GM19025 (cell line): ENCODE results near the gene ENTPD2.

Experiments
- ATAC-seq: cut with Tn5 transposase; IDR thresholded peaks from one replicate; pipeline ENCODE4 v1.9.1; 2021; ENCODE audit warnings: mild to moderate bottlenecking, low read depth, moderate library complexity; ENCODE audit not compliant: unreplicated experiment

Gene ENTPD2

GRCh38 chr9:137019891-137020683 lies 33.8 kb downstream of the ENTPD2 start:
- ATAC-seq, result no peak

- no peak for ATAC-seq
Observed at GRCh38 chr9:137018761-137019559, 34.9 kb downstream of the ENTPD2 start.

GRCh38 chr9:137017791-137018497 lies 35.9 kb downstream of the ENTPD2 start:
- no peak for ATAC-seq

- ATAC-seq, result no peak
Observed at GRCh38 chr9:137017071-137017470, 36.8 kb downstream of the ENTPD2 start.

DNA sequence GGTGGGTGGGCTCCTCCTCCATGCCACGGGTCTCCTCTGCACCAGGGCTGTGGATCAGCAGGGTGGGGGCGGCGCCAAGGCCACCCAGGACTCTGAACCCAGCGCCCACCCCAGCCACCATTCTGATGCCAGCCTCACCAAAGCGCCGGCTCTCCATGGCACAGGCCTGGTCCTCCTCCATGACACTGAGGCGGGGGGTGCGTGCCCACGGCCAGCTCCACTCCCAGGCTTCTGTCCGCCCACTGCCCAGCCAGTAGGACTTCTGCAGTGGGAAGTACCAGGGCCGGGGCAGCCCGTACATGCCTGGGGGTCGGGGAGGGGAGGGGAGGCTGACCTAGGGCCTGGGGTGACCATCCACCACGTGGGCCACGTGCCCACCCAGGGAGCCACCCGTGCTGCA lies 37.4 kb downstream of the ENTPD2 start:
- no peak for ATAC-seq

GRCh38 chr9:137015976-137016375 lies 37.9 kb downstream of the ENTPD2 start:
- ATAC-seq, result no peak

DNA sequence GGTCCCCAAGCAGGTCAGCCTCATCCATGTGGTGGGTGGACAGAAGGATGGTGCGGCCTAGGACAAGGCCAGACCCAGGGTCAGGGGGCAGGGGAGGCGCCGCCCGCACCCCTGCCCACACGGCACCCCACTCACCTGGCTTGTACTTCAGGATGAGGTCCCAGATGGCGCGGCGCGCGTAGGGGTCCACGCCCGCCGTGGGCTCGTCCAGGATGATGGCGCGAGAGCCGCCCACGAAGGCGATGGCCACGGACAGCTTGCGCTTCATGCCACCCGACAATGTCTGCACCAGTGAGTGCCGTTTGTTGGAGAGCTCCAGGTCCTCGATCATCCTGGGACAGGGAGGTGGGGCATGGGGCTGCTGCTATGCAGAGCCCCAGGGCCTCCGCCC lies 38.3 kb downstream of the ENTPD2 start:
- ATAC-seq, result no peak

DNA sequence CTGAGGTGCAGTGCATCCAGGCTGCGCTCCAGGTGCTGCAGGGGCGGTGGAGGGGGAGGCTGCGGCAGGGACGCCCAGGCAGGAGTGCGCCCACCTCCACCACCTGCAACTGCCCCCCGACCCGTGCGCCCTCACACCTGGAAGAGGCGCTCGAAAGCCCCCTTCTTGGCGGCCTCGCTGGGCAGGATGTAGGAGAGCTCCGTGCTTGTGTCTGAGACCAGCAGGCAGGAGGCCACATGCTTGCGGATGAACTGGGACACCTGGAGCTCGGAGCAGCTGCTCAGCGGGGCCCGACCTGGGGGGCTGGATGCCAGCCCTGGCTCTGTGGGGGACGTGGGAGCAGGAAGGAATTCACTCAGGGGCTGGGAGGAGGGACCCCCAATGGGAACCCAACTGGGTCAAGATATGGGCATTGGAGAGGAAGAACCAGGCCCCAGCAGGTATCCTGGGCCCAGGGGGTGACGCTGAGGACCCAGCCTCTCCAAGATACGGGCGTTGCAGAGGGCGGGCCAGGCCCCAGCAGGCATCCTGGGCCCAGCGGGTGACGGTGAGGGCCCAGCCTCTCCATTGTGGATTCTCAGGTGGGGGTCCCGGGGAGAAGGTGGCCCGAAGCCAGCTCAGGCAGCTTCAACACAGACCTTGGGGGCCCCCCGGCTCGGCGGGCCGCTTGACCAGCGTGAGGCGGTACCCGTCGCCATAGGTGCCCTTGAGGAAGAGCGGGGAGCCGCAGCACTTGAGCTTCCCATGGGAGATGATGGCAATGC lies 38.9 kb downstream of the ENTPD2 start:
- no peak for ATAC-seq

- no peak for ATAC-seq
Observed at GRCh38 chr9:137014166-137014565, 39.7 kb downstream of the ENTPD2 start.

- no peak for ATAC-seq
Observed at GRCh38 chr9:137013571-137013940, 40.3 kb downstream of the ENTPD2 start.

DNA sequence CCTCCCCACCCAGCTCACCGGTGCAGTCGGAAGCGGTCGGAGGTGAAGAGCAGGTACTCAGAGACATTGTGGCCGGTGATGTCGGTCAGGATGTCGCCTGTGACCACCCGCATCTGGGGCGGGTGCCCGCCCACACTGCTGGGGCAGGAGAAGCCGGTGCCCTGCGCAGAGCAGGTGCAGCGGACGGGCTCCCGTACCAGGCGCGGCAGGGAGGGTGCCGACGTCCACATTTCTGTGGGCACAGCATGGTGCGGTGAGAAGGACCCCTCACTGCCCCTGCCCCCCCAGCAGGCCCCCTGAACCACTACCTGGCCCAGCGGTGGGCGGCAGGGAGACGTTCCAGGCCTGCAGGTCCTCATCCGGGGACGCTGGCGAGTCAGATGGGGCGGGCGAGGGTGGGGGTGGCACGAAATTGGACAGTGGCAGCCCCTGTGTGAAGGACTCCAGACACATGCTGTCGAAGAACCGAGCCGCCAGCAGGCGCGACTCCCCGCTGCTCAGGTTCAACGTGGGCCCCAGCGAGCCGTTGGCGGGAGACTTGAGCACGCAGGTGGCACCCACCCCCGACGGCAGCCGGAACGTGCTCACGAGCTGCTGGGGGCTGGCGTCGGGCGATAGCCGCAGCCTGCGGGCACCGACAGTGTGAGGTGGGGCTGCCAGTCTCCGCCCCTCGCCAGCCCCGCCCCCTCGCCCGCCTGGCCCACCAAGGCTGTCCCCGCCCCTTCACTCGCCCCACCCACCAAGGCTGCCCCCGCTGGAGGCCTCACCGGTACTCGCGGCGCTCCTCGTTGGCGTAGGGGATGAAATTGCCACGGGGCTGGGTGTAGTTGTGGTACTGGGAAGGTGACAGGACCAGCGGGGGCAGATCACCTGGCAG lies 40.9 kb downstream of the ENTPD2 start:
- no peak for ATAC-seq

GRCh38 chr9:137011907-137012675 lies 41.8 kb downstream of the ENTPD2 start:
- no peak for ATAC-seq

GRCh38 chr9:137011156-137011555 lies 42.7 kb downstream of the ENTPD2 start:
- ATAC-seq, result no peak

DNA sequence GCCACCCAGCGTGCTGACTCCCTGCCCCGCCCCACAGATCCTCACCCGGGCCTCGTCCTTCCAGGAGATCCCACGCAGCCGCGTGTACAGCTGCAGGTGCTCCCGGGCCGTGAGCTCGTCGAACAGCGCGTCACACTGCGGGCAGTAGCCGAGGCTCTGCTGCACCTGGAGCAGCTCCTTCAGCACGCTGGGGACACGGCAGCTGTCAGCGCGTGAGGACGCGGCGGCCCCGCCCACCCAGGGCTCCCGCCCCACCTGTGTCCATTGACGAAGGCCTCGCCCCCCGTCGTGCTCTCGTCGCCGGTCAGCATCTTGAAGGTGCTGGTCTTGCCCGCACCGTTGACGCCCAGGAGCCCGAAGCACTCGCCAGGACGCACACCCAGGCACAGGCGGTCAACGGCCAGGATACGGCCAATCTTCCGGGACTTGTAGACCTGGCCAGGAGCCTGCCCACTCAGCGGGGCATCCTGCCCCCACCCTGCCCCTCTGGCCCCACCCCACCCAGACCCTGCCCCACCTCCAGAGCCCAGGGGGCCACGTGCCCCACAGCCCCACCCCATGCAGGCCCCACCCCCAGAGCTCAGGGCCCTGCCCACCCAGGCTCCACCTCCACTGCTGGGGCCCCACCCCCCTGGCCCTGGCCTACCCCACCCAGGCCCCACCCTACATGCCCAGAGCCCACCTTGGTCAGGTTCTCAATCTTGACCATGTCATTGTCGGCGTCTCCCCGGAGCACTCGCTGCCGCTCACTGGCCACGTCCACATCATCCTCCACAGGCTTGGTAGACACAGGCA lies 43.7 kb downstream of the ENTPD2 start:
- ATAC-seq, result no peak

GRCh38 chr9:137009217-137009616 lies 44.6 kb downstream of the ENTPD2 start:
- ATAC-seq, result no peak

- no peak for ATAC-seq
Observed at GRCh38 chr9:137008312-137008711, 45.5 kb downstream of the ENTPD2 start.

DNA sequence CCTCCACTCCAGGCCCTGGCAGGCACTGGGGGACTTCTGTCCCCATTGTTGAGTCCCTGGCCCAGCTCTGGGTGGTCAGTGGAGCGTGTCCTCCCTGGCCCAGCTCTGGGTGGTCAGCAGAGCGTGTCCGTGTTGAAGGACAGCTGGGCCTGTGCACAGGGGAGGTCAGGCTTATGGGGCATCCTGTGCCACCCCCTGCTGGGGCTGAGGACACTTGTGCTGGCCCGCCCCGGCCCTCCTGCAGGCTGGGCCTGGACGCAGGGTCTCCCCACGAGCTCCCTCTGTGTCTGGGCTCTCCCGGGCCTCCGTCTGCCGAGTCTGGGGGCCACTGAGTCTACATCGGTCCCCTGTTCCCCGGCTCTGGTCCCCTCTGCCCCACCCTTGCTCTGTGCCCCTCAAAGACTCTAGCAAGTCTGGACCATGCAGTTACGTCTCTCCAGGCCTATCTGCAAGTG lies 46.0 kb downstream of the ENTPD2 start:
- ATAC-seq, result no peak
